ENCODE data around the gene FRS3. TPM values are rescaled to one million over a fixed set of nuclear protein-coding genes. Genes with fewer than 3 reads are reported as not detected.
A peak's percentile ranks its signal among the peaks of the same experiment; 100 is the strongest.

The FRS3 gene
- total and polyA plus RNA-seq, 9 of the 15 experiments (the other 6 are each of a cell fraction or from before 2014, with no cell fraction given) = 0.03 to 3.7 (median 1.6) TPM

DNA sequence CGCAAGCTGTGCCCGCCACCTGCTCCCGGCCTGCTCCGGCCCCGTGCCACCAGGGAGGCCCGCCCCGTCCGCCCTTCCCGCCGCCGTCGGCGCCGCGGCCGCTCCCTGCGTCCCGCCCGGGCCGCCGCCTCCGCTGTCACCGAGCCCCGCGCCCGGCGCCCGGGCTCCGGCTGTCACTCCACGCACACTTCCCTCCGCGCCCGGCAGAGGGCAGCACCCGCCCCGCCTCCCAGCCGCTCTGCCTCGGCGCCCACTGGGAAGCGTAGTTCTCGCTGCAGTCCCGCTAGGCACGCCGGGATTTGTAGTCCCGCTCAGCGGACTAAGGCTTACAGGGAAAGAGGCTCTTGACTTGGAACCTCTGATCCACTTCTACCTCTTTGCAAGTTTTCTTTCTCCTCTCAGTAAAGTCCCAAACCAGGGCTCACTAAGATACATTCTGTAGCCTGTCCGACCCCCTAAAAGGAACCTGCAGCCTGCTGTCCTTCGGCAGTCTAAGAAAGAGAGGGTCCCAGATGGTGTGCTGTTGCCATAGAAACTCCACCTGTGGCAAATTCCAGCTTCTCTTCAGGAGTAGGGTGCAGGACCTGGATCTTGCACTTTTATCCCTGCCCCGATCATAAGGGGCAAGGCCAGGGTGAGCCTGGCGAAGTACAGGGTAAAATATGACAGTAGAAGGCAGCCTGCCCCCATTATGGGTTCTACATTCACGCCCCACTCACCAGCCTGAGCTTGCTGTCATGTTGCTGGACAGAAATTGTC, 44.1 kb downstream of the FRS3 start, which contains the start of gene TFEB (continued):
- TF ChIP-seq NELFE (IDR thresholded peaks at IDR 0.05; ENCODE audit: insufficient read depth, insufficient read length) = no peak
- TF ChIP-seq KLF6 (CRISPR knock-in tag; IDR thresholded peaks at IDR 0.05; ENCODE audit: borderline replicate concordance) = no peak; the same call in 1 of the 2 replicates
- TF ChIP-seq PCBP1 (IDR thresholded peaks at IDR 0.05; ENCODE audit: low read depth, low read length, poor library complexity, severe bottlenecking) = no peak
- peak in 1 of 2 experiments; percentile 75; a peak in 1 of 4 replicates for TF ChIP-seq NONO (IDR thresholded peaks at IDR 0.05; ENCODE audit: low read depth in 2 of 2, low read length in 1 of 2)
- 0 out of 2 replicates have a peak, but pooled peaks have one; percentile 73 for TF ChIP-seq ZNF76 (CRISPR knock-in tag; IDR thresholded peaks at IDR 0.05; ENCODE audit: borderline replicate concordance)
- TF ChIP-seq, protein P1, sequence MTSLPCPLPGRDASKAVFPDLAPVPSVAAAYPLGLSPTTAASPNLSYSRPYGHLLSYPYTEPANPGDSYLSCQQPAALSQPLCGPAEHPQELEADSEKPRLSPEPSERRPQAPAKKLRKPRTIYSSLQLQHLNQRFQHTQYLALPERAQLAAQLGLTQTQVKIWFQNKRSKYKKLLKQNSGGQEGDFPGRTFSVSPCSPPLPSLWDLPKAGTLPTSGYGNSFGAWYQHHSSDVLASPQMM (CRISPR knock-in tag; IDR thresholded peaks at IDR 0.05) = no peak
- TF ChIP-seq BCL6 (CRISPR knock-in tag; IDR thresholded peaks at IDR 0.05) = no peak
- peak; percentile 10; the same call in 1 of the 2 replicates for TF ChIP-seq POLR2G (IDR thresholded peaks at IDR 0.05; ENCODE audit: low read depth, low read length)
- no peak for TF ChIP-seq ZNF324 (CRISPR knock-in tag; IDR thresholded peaks at IDR 0.05)
- TF ChIP-seq, protein P2, sequence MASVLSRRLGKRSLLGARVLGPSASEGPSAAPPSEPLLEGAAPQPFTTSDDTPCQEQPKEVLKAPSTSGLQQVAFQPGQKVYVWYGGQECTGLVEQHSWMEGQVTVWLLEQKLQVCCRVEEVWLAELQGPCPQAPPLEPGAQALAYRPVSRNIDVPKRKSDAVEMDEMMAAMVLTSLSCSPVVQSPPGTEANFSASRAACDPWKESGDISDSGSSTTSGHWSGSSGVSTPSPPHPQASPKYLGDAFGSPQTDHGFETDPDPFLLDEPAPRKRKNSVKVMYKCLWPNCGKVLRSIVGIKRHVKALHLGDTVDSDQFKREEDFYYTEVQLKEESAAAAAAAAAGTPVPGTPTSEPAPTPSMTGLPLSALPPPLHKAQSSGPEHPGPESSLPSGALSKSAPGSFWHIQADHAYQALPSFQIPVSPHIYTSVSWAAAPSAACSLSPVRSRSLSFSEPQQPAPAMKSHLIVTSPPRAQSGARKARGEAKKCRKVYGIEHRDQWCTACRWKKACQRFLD (CRISPR knock-in tag; IDR thresholded peaks at IDR 0.05) = peak; percentile 78; the same call in 1 of the 2 replicates
- TF ChIP-seq YY1 (IDR thresholded peaks at IDR 0.05; ENCODE audit: borderline replicate concordance in 1 of 3, control insufficient read depth in 1 of 3, extremely low read depth in 1 of 3, insufficient read depth in 3 of 3, insufficient read length in 1 of 3, insufficient replicate concordance in 2 of 3, low read depth in 1 of 3, low read length in 2 of 3) = peak in 2 of 3 experiments; percentile 59 to 75
- no peak for TF ChIP-seq NFXL1 (CRISPR knock-in tag; IDR thresholded peaks at IDR 0.05)
- no peak for TF ChIP-seq RFX5 (IDR thresholded peaks at IDR 0.05; ENCODE audit: low read depth, low read length)
- TF ChIP-seq MEIS2 (IDR thresholded peaks at IDR 0.05; ENCODE audit: partially characterized antibody) = peak; percentile 75
- TF ChIP-seq, protein P3, sequence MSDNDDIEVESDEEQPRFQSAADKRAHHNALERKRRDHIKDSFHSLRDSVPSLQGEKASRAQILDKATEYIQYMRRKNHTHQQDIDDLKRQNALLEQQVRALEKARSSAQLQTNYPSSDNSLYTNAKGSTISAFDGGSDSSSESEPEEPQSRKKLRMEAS (CRISPR knock-in tag; IDR thresholded peaks at IDR 0.05) = peak; percentile 33; the same call in 1 of the 2 replicates
- TF ChIP-seq RBFOX2 (IDR thresholded peaks at IDR 0.05; ENCODE audit: low read depth, low read length) = peak; percentile 34
- peak; percentile 68; the same call in 1 of the 2 replicates for TF ChIP-seq TARDBP (IDR thresholded peaks at IDR 0.05)
- peak; percentile 89 for TF ChIP-seq DMBX1 (CRISPR knock-in tag; IDR thresholded peaks at IDR 0.05; ENCODE audit: borderline replicate concordance)
- TF ChIP-seq AFF1 (IDR thresholded peaks at IDR 0.05; ENCODE audit: low read depth in 1 of 2, partially characterized antibody in 2 of 2) = peak in 1 of 2 experiments; percentile 97

Measured in K562 (cell line).